Adrenal gland (tissue), 12 donors: Measurements from ENCODE around the gene CAB39L. TPM values are rescaled to one million over a fixed set of nuclear protein-coding genes. Genes with fewer than 3 reads are reported as not detected.

Experiments
- DNase-seq, 7 donors: peaks; one replicate each; pipeline ENCODE4 v3.0.0-alpha.2; 2019 to 2020
- H3K27ac ChIP-seq, 5 donors: fragments of 200-600 bp; sonication (generic) in 4 of 5; 1 replicate in 3 of 5; 2 replicates in 2 of 5; pipeline versions ENCODE4 v1.5.1 to v1.8.0; 2016 to 2020; ENCODE audit warnings: mild to moderate bottlenecking in 1 of 5
- H3K27me3 ChIP-seq: fragments of 200-600 bp; 2 replicates; pipeline ENCODE4 v1.8.0; 2021
- H3K36me3 ChIP-seq, 2 donors: fragments of 200-600 bp; replicated peaks in 1 of 2; 1 replicate in 1 of 2; 2 replicates in 1 of 2; pipeline versions ENCODE4 v1.5.1 to v1.8.0; 2018 to 2022
- H3K4me1 ChIP-seq, 2 donors: fragments of 200-600 bp; replicated peaks in 1 of 2; 1 replicate in 1 of 2; 2 replicates in 1 of 2; pipeline versions ENCODE4 v1.5.1 to v1.8.0; 2018 to 2021
- H3K4me3 ChIP-seq, 4 donors: fragments of 200-600 bp; sonication (generic) in 3 of 4; one replicate each; pipeline ENCODE4 v1.5.1; 2016 to 2018
- H3K9me3 ChIP-seq, 3 donors: fragments of 200-600 bp; sonication (generic) in 1 of 3; replicated peaks in 1 of 3; 1 replicate in 2 of 3; 2 replicates in 1 of 3; pipeline versions ENCODE4 v1.5.1 to v1.8.0; 2016 to 2021
- POLR2A ChIP-seq, 2 donors: fragments of 450-650 bp; IDR thresholded peaks; one replicate each; pipeline ENCODE4 v1.6.1; 2017; ENCODE audit warnings: antibody characterized with exemption in 2 of 2, mild to moderate bottlenecking in 2 of 2, moderate library complexity in 1 of 2
- WGBS, 4 donors: extraction: QIAGEN DNeasy Blood & Tissue Kit in 2 of 4; methylation state at CpG; one replicate each; pipeline versions ENCODE4 v1.1.5 to v1.1.7; 2013 to 2017; 5-methylcytosine and 5-hydroxymethylcytosine counted together
- intact Hi-C, 2 donors: fragments of 100-400 bp; cut with DNase I; formaldehyde crosslinking; loops; one replicate each; pipeline versions ENCODE4 v1.14.1 to v1.15.0; 2022 to 2023
- polyA plus RNA-seq, 3 donors: library from polyadenylated mRNA; stranded (reverse); fragments of 200-250 nt in 2 of 3; fragments of 350-450 nt in 1 of 3; fragmentation: Illumina TruSeq in 1 of 3; extraction: RNeasy Lipid Tissue Mini Kit (QIAGEN cat#74804) in 1 of 3; gene quantifications; one replicate each; pipeline ENCODE4 v1.2.3, GENCODE V29; 2013 to 2014
- total RNA-seq, 9 donors: library from RNA; depleted of rRNA in 4 of 9; stranded (reverse); fragments of >200 nt in 4 of 9; fragments of 120-200 nt in 1 of 9; fragmentation: NEBNext Ultra II Directional in 1 of 9; extraction: Animal tissue kit (Norgen Biotek cat#: 25700) in 1 of 9; gene quantifications; one replicate each; pipeline versions ENCODE4 v1.1.0 to v1.2.4, GENCODE V29; 2013 to 2023
- TF ChIP-seq, protein P1 (sequence below), 6 experiments: fragments of 450-650 bp in 4 of 6; fragments of 200-600 bp in 2 of 6; sonication (generic) in 1 of 6; IDR thresholded peaks; 1 replicate in 5 of 6; 2 replicates in 1 of 6; pipeline versions ENCODE4 v1.5.1 to v1.8.0; 2016 to 2021; ENCODE audit warnings: antibody characterized with exemption in 6 of 6, mild to moderate bottlenecking in 2 of 6, moderate library complexity in 1 of 6
- donor health status: healthy with polysubstance abuse.
- donor health status: Bipolar disorder and iron deficiency.
- donor health status: DM: yes; HTN: yes; CAD: no.
- donor health status: DM: no; HTN: no; CAD: no.
- donor health status: DM: no; HTN: no; CAD: no.
- donor health status: DM: yes; HTN: yes; CAD: no.

The CAB39L gene
- total and polyA plus RNA-seq, 12 donors: 17.8 to 115 (median 47.8) TPM

DNA sequence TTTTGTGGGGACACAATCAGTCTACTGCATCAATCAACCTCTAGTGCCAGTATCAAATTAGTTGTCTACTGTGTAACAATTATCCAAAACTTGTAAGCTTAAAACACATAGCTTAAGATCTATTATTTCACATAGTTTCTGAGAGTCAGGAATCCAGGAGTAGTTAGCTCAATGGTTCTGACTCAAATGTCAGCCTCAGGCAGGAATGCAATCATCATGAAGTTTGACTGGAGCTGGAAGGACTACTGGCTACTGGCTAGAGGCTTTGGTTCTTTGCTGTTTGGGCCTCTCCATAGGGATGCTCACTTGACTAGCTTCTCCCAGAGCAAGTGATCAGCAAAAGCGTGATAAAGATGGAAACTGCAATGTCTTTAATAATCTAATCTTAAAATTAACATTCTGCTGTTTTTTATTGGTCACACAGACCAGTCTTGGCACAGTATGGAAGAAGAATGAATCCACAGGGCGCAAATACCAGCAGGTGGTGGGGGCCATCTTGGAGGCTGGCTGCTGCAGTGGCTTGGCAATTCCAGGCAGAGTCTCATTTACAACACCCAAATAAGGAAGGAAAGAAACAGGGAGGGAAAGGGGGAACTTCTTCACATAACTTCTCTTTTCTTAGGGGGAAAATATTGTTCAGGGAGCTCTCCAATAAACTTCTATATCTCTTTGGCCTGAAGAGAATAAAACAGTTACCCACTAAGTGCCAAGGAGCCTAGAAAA is 15.7 kb downstream of the CAB39L start:
- H3K36me3 ChIP-seq: no peaks in the 10 kb centered on the region
- H3K9me3 ChIP-seq: no peaks in the 10 kb centered on the region
- H3K27ac ChIP-seq: no peak overlapping the region
- no peak for TF ChIP-seq POLR2A (IDR thresholded peaks at IDR 0.05)
- TF ChIP-seq, protein P1, sequence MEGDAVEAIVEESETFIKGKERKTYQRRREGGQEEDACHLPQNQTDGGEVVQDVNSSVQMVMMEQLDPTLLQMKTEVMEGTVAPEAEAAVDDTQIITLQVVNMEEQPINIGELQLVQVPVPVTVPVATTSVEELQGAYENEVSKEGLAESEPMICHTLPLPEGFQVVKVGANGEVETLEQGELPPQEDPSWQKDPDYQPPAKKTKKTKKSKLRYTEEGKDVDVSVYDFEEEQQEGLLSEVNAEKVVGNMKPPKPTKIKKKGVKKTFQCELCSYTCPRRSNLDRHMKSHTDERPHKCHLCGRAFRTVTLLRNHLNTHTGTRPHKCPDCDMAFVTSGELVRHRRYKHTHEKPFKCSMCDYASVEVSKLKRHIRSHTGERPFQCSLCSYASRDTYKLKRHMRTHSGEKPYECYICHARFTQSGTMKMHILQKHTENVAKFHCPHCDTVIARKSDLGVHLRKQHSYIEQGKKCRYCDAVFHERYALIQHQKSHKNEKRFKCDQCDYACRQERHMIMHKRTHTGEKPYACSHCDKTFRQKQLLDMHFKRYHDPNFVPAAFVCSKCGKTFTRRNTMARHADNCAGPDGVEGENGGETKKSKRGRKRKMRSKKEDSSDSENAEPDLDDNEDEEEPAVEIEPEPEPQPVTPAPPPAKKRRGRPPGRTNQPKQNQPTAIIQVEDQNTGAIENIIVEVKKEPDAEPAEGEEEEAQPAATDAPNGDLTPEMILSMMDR (IDR thresholded peaks at IDR 0.05): no peak
- H3K4me3 ChIP-seq: no peak overlapping the region
- 95 to 97% (median 96%) methylated on average over 2 of the region's 2 CpGs for WGBS, 4 donors
- no peak for DNase-seq
- no peaks in the 10 kb centered on the region for H3K4me1 ChIP-seq
- H3K27me3 ChIP-seq: no peaks in the 10 kb centered on the region
- intact Hi-C loops: no loop called here

DNA sequence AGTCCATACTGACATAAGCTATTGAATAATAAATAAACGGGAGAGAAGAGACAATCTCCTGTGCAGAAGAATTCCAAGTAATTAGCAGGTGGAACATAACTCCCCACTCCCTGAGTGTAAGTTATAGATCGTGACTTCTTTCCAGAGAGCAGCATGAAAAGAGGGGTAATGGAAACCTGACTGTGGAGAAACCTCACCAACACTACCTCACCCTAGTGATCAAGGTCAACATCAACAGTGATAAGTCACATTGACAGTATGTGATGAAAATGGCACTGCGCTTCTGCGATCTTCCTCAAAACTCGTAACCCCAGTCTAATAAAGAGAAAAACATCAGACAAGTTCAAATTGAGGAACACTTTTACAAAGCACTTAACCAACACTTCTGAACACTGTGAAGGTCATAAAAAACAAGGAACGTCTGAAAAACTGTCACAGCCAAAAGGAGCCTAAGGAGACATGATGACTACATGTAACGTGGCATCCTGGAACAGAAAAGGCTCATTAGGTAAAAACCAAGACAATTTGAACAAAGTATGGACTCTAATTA is 19.8 kb downstream of the CAB39L start:
- Histone ChIP-seq H3K4me1 (peaks cover 0 to 7% of the 10 kb centered on the region in 2 donors), H3K27me3 (no peaks in the 10 kb centered on the region), H3K36me3 (no peaks in the 10 kb centered on the region), H3K4me3 (no peak overlapping the region), H3K27ac (no peak overlapping the region), H3K9me3 (no peaks in the 10 kb centered on the region)
- no peak for DNase-seq
- intact Hi-C loops: no loop called here
- TF ChIP-seq POLR2A (IDR thresholded peaks at IDR 0.05): no peak
- TF ChIP-seq, protein P1 (IDR thresholded peaks at IDR 0.05): no peak
- 45 to 63% (median 55%) methylated on average over 7 of the region's 7 CpGs for WGBS, 4 donors

- H3K27ac ChIP-seq: no peak overlapping the region
- H3K9me3 ChIP-seq: no peaks in the 10 kb centered on the region
- peaks cover 0 to 10% of the 10 kb centered on the region in 2 donors for H3K4me1 ChIP-seq
- no peaks in the 10 kb centered on the region for H3K36me3 ChIP-seq
- TF ChIP-seq POLR2A (IDR thresholded peaks at IDR 0.05): no peak
- TF ChIP-seq, protein P1 (IDR thresholded peaks at IDR 0.05): peak in 1 of 6 experiments; percentile 5
- no peak overlapping the region for H3K4me3 ChIP-seq
- intact Hi-C loops: no loop called here
- no peak for DNase-seq
- 90 to 94% (median 94%) methylated on average over 3 of the region's 3 CpGs for WGBS, 4 donors
- H3K27me3 ChIP-seq: no peaks in the 10 kb centered on the region
Measured at GRCh38 chr13:49421391-49421790, 22.5 kb downstream of the CAB39L start.

GRCh38 chr13:49419276-49419675 is 24.6 kb downstream of the CAB39L start:
- Histone ChIP-seq H3K27me3 (no peaks in the 10 kb centered on the region), H3K4me1 (peaks cover 0 to 10% of the 10 kb centered on the region in 2 donors), H3K9me3 (no peaks in the 10 kb centered on the region), H3K36me3 (no peaks in the 10 kb centered on the region), H3K4me3 (no peak overlapping the region), H3K27ac (peak overlapping the region in 3 of 5 donors; percentile 12 to 44 (median 43))
- TF ChIP-seq, protein P1 (IDR thresholded peaks at IDR 0.05): no peak
- peak in 1 of 2 donors; percentile 9 for TF ChIP-seq POLR2A (IDR thresholded peaks at IDR 0.05)
- 40 to 53% (median 43%) methylated on average over 3 of the region's 3 CpGs for WGBS, 4 donors
- peak; percentile 56 to 82 (median 72) for DNase-seq
- intact Hi-C loops: no loop called here
